Activated T-helper 1 cell treated with Interleukin-2 at 50 U/mL for 16 hours (primary cell): ENCODE measurements around the gene CPA5.
"Not testable (repeated sequence)": the region's sequence is repeated elsewhere in the genome, so short reads cannot be mapped to it uniquely, and the experiment has no call there.

Experiments used
- DNase-seq: peaks from one replicate; pipeline ENCODE4 v3.0.0-alpha.2; 2020; ENCODE audit warnings: low read depth

Gene CPA5

GRCh38 chr7:130359276-130359857 lies 14.8 kb downstream of the CPA5 start:
- DNase-seq: no peak

- DNase-seq: no peak
Measured at GRCh38 chr7:130360518-130360917, 15.9 kb downstream of the CPA5 start.

- DNase-seq: no peak
Measured at GRCh38 chr7:130361681-130362080, 17.1 kb downstream of the CPA5 start.

GRCh38 chr7:130362251-130362816 lies 17.7 kb downstream of the CPA5 start:
- DNase-seq: no peak

- DNase-seq: no peak
Measured at GRCh38 chr7:130363026-130363847, 18.6 kb downstream of the CPA5 start.

DNA sequence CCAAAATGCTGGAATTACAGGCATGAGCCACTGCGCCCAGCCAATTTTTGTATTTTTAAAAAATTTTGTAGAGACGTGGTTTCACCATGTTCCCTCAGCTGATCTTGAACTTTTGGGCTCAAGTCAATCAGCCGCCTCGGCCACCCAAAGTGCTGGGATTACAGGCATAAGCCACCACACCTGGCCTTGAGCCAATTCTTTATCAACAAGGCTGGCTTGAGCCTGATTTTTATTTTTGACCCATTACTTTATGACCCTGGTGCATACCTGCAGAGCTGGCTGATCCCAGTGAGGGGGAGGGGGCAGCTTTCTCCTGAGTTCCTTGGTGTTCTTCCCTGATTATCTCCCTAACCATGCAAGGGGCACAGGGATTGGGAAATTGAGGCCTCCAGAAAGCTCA lies 19.8 kb downstream of the CPA5 start:
- no peak for DNase-seq

GRCh38 chr7:130365088-130365487 lies 20.5 kb downstream of the CPA5 start:
- no peak for DNase-seq

GRCh38 chr7:130365511-130366441 lies 21.2 kb downstream of the CPA5 start:
- no peak for DNase-seq

DNA sequence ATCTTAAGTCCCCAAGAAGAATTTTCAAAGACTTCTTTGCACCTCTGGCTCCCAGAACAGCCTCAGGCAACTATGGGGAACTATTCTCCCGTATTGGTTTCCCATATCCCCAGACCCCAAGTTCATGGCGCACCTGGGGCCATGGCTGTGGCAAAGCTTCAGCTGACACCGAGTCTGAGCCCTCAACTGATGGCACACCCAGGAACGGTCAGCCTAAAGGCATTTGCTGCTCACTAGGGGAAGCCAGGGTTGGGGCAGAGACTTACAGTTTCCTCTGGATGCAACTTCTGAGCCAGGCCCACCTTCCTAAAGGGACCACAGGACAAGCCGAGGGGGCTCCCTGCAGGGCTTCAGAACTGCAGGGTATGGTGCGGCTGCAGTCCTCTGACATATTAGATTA lies 21.9 kb downstream of the CPA5 start:
- DNase-seq: no peak

GRCh38 chr7:130367088-130367755 lies 22.6 kb downstream of the CPA5 start:
- no peak for DNase-seq

DNA sequence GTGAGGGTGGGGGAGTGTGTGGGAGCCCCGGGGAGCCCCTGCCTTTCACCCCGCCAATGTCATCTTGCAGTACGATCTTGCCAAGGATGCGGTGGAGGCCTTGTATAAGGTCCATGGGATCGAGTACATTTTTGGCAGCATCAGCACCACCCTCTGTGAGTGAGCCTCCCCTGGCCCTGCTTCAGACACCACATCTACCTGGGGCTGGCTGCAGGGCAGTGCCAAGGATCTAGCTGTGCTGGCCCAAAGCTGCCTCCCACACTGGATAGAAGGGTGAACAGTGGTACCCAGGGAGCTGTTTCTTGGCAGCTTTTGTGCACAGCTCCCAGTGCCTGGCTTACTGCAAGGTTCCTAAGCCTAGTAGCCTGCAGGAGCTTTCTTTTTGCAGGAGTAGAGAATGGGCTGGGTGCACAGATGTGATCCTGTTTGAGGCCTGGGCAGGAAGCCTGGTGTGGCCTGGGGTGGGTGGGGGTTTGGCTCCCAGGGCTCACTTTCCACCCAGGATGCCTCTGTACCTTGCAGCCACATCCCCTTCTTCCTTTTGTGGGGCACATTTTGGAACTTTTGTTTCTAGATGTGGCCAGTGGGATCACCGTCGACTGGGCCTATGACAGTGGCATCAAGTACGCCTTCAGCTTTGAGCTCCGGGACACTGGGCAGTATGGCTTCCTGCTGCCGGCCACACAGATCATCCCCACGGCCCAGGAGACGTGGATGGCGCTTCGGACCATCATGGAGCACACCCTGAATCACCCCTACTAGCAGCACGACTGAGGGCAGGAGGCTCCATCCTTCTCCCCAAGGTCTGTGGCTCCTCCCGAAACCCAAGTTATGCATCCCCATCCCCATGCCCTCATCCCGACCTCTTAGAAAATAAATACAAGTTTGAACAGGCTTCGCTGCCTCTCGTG lies 23.5 kb downstream of the CPA5 start:
- no peak for DNase-seq

DNA sequence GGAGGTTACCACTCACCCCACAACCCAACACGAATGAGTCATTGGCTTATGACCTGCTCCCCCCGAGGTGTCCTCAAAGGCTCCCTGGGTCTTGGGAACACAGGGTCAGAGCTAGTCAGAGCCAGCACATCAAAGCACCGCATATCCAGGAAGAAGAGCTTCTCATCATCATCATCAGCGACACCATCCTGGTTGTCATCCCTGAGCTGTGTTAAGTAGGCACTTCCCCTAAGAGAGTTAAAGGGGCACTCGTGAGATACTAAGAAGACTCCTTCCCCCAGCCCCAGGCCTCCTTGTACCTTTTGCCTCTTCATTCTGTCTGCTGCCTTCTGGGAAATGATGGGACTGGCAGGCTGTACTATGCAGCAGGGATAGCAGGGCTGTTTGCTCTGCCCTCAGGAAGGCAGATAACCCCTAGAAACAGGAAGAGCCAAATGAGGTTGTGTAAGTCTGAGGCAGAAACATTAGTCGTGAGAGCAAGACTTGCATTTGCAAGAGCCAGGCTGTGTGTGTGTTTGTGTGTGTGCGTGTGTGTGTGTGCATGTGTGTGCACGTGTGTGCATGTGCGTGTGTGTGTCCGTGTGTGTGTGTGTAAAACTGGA lies 24.6 kb downstream of the CPA5 start:
- DNase-seq: no peak

GRCh38 chr7:130369831-130370550 lies 25.4 kb downstream of the CPA5 start:
- DNase-seq: no peak

- no peak for DNase-seq
Measured at GRCh38 chr7:130371046-130371445, 26.4 kb downstream of the CPA5 start.

GRCh38 chr7:130372402-130373165 lies 28.0 kb downstream of the CPA5 start:
- DNase-seq: no peak

DNA sequence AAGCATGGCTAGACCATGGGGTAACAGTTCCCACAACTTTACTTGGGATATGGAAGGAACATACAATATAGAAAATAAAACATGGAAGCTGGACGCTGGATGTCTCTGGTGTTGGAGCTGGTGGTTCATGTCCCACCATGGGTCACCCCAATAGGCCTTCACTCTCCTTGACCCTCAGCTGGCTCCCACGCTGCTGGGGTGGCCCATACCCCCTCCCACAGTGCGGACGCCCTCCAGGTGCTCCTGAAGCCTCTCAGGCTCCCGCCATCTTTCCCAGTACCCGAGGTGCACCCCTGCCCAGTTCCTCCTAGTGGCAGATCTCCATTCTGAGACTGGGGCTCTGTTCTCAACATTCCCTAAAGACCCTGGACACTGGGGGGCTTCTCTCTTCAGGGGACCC lies 29.9 kb downstream of the CPA5 start:
- no peak for DNase-seq

- not testable (repeated sequence) for DNase-seq
Measured at GRCh38 chr7:130376461-130376860, 31.8 kb downstream of the CPA5 start.

DNA sequence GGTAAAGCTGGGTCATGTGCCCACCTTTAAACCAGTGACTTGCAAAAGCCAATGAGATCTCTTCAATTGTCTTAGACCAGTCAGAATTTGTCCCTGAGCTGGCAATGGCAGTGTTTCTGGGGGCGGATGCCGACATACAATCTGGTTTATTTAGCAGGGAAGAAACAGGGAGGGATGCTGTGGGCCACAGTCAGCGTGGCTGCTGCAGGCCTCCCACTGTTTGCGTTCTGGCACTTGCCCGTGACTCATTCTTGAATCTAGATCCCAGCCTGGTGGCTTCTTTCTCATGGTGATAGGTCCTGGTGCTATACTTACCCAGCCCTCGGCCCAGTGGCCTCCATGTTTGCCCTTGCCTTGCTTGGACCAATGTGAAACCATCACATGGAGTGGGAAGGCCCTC lies 32.6 kb downstream of the CPA5 start:
- DNase-seq: no peak

DNA sequence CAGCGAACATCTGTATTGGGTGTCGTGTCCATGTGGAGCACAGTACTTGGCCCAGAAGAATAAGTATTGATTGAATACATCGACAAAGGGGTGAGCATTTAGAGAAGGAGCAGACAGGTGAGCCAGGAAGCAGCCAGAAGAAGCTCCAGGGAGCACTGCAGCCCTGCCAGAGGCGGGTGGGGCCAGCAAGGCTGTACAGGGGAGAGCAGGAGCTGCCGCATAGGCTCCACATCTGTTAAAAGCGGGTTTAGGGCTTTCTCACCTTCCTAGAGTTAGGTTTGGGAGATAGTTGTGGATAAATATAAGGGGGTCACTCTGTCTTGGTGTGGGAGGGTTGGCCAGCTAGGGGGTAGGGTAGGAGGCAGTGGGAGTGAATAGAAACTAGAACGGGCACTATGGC lies 34.4 kb downstream of the CPA5 start:
- DNase-seq: no peak
